HepG2 (cell line): ENCODE results near the gene HIVEP2. TPM values are rescaled to one million over a fixed set of nuclear protein-coding genes. Genes with fewer than 3 reads are reported as not detected.

Experiments used
- ETV5 ChIP-seq: IDR thresholded peaks from 2 replicates; pipeline ENCODE4 v1.6.1; 2018; ENCODE audit warnings: missing biosample characterization, missing genetic modification reagents, inconsistent platforms, borderline replicate concordance
- GTF2F1 ChIP-seq: fragments of 150-350 bp; IDR thresholded peaks from 2 replicates; pipeline ENCODE4 v1.6.1; 2014; ENCODE audit warnings: low read length
- KAT7 ChIP-seq: IDR thresholded peaks from 2 replicates; pipeline ENCODE4 v1.6.1; 2018; ENCODE audit warnings: borderline replicate concordance, missing compliant biosample characterization
- MTA3 ChIP-seq: sonication (generic); formaldehyde crosslinking; IDR thresholded peaks from 2 replicates; pipeline ENCODE4 v1.4.0; 2020; ENCODE audit warnings: missing genetic modification reagents
- SIN3B ChIP-seq: fragments of 150-350 bp; IDR thresholded peaks from 2 replicates; pipeline ENCODE4 v1.6.1; 2014; ENCODE audit warnings: low read length
- SMAD1 ChIP-seq: sonication (generic); formaldehyde crosslinking; IDR thresholded peaks from 2 replicates; pipeline ENCODE4 v1.4.0; 2020; ENCODE audit warnings: missing genetic modification reagents, low read depth, mild to moderate bottlenecking, borderline replicate concordance
- SP2 ChIP-seq: sonication (generic); formaldehyde crosslinking; IDR thresholded peaks from 2 replicates; pipeline ENCODE4 v1.5.1; 2020; ENCODE audit warnings: mild to moderate bottlenecking, missing genetic modification reagents
- ZNF121 ChIP-seq: sonication (generic); formaldehyde crosslinking; IDR thresholded peaks from 2 replicates; pipeline ENCODE4 v1.5.0; 2020; ENCODE audit warnings: mild to moderate bottlenecking, missing genetic modification reagents
- ZNF383 ChIP-seq: sonication (generic); formaldehyde crosslinking; IDR thresholded peaks from 2 replicates; pipeline ENCODE4 v1.4.0; 2020; ENCODE audit warnings: missing genetic modification reagents, mild to moderate bottlenecking, borderline replicate concordance
- ZNF770 ChIP-seq: sonication (generic); formaldehyde crosslinking; IDR thresholded peaks from 2 replicates; pipeline ENCODE4 v1.5.0; 2020; ENCODE audit warnings: mild to moderate bottlenecking, missing genetic modification reagents
- ZNF788 ChIP-seq: sonication (generic); formaldehyde crosslinking; IDR thresholded peaks from 2 replicates; pipeline ENCODE4 v1.5.0; 2020; ENCODE audit warnings: mild to moderate bottlenecking, missing genetic modification reagents, borderline replicate concordance
- ZSCAN30 ChIP-seq: sonication (generic); formaldehyde crosslinking; IDR thresholded peaks from 2 replicates; pipeline ENCODE4 v1.5.0; 2020; ENCODE audit warnings: mild to moderate bottlenecking, missing genetic modification reagents
- polyA plus RNA-seq, 8 experiments: library from polyadenylated mRNA; depleted of rRNA in 3 of 8; stranded (reverse) in 7 of 8; unstranded in 1 of 8; fragments of >200 nt; fragmentation: Illumina TruSeq in 4 of 8; extraction: Trizol in 4 of 8; gene quantifications; 2 replicates each; pipeline versions ENCODE4 v1.2.1 to v1.2.3, GENCODE V29; 2011 to 2016; ENCODE audit warnings: low read depth in 4 of 8, missing spikeins in 1 of 8, mixed read lengths in 1 of 8; ENCODE audit not compliant: insufficient read depth in 1 of 8
- total RNA-seq, 5 experiments: library from RNA; depleted of rRNA; stranded (reverse); fragments of >200 nt; fragmentation: Illumina TruSeq; extraction: Trizol; gene quantifications; 2 replicates each; pipeline ENCODE4 v1.2.3, GENCODE V29; 2016; ENCODE audit warnings: low read depth in 1 of 5
- TF ChIP-seq, protein P1 (sequence below): sonication (generic); formaldehyde crosslinking; IDR thresholded peaks from 2 replicates; pipeline ENCODE4 v1.5.1; 2020; ENCODE audit warnings: mild to moderate bottlenecking, missing genetic modification reagents, borderline replicate concordance
- TF ChIP-seq, protein P2 (sequence below), 2 experiments: sonication (generic) in 1 of 2; formaldehyde crosslinking in 1 of 2; IDR thresholded peaks; 2 replicates each; pipeline versions ENCODE4 v1.6.1 to v1.9.0; 2014 to 2022; ENCODE audit warnings: antibody characterized with exemption in 1 of 2, borderline replicate concordance in 1 of 2, inconsistent platforms in 1 of 2, low read depth in 1 of 2, missing genetic modification reagents in 1 of 2

HIVEP2 gene
- total and polyA plus RNA-seq, 2 of the 13 experiments (the other 11 are each of a cell fraction or from before 2014, with no cell fraction given), result 3.4 to 12.9 TPM

DNA sequence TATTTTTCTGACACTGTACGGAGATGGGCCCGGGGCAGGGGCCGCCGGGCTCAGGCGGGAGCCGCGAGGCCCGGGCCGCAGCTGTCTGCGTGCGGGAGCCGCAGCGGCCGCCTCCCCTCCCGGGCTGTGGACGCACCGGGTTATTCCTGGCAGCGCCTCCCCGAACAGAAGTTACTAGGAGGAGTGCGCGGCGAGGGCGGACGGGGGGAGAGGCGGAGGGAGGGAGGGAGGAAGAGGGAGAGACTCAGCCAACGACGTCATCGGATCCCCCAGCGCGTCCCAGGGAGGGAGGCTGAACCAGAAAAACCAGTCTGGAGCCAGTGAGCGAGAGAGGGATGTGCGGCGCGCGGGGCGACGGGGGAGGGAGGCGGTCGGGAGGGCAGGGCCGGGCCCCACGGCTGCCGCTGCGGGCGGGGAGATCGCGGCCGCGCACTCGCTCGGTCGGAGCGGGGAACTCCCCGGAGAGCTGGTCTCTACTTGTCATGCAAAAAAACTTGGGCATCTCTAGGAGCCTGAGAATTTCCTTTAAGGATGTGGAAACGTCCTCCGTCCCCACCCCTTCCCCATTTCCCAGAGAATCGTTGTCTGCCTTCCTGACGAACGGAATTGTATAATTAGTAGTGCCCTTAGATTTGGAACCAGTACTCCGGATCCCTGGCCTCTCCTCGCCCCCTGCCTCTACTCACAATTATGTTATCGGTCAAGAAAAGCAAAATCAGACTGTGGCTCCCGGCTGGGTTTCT lies 1.4 kb upstream of the HIVEP2 start (continued):
- TF ChIP-seq, protein P1, sequence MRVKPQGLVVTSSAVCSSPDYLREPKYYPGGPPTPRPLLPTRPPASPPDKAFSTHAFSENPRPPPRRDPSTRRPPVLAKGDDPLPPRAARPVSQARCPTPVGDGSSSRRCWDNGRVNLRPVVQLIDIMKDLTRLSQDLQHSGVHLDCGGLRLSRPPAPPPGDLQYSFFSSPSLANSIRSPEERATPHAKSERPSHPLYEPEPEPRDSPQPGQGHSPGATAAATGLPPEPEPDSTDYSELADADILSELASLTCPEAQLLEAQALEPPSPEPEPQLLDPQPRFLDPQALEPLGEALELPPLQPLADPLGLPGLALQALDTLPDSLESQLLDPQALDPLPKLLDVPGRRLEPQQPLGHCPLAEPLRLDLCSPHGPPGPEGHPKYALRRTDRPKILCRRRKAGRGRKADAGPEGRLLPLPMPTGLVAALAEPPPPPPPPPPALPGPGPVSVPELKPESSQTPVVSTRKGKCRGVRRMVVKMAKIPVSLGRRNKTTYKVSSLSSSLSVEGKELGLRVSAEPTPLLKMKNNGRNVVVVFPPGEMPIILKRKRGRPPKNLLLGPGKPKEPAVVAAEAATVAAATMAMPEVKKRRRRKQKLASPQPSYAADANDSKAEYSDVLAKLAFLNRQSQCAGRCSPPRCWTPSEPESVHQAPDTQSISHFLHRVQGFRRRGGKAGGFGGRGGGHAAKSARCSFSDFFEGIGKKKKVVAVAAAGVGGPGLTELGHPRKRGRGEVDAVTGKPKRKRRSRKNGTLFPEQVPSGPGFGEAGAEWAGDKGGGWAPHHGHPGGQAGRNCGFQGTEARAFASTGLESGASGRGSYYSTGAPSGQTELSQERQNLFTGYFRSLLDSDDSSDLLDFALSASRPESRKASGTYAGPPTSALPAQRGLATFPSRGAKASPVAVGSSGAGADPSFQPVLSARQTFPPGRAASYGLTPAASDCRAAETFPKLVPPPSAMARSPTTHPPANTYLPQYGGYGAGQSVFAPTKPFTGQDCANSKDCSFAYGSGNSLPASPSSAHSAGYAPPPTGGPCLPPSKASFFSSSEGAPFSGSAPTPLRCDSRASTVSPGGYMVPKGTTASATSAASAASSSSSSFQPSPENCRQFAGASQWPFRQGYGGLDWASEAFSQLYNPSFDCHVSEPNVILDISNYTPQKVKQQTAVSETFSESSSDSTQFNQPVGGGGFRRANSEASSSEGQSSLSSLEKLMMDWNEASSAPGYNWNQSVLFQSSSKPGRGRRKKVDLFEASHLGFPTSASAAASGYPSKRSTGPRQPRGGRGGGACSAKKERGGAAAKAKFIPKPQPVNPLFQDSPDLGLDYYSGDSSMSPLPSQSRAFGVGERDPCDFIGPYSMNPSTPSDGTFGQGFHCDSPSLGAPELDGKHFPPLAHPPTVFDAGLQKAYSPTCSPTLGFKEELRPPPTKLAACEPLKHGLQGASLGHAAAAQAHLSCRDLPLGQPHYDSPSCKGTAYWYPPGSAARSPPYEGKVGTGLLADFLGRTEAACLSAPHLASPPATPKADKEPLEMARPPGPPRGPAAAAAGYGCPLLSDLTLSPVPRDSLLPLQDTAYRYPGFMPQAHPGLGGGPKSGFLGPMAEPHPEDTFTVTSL, result no peak
- TF ChIP-seq SP2 (CRISPR knock-in tag), result no peak
- no peak for TF ChIP-seq ZNF121 (CRISPR knock-in tag)
- TF ChIP-seq MTA3 (CRISPR knock-in tag), result no peak
- peak; percentile 60; the same call in 1 of the 2 replicates for TF ChIP-seq ETV5
- TF ChIP-seq, protein P2, sequence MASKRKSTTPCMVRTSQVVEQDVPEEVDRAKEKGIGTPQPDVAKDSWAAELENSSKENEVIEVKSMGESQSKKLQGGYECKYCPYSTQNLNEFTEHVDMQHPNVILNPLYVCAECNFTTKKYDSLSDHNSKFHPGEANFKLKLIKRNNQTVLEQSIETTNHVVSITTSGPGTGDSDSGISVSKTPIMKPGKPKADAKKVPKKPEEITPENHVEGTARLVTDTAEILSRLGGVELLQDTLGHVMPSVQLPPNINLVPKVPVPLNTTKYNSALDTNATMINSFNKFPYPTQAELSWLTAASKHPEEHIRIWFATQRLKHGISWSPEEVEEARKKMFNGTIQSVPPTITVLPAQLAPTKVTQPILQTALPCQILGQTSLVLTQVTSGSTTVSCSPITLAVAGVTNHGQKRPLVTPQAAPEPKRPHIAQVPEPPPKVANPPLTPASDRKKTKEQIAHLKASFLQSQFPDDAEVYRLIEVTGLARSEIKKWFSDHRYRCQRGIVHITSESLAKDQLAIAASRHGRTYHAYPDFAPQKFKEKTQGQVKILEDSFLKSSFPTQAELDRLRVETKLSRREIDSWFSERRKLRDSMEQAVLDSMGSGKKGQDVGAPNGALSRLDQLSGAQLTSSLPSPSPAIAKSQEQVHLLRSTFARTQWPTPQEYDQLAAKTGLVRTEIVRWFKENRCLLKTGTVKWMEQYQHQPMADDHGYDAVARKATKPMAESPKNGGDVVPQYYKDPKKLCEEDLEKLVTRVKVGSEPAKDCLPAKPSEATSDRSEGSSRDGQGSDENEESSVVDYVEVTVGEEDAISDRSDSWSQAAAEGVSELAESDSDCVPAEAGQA (IDR thresholded peaks at IDR 0.05; ENCODE audit: low read depth), result no peak
- TF ChIP-seq, protein P2 (CRISPR knock-in tag; IDR thresholded peaks at IDR 0.05; ENCODE audit: borderline replicate concordance), result no peak; the same call in 1 of the 2 replicates
- TF ChIP-seq ZNF770 (CRISPR knock-in tag), result no peak
- TF ChIP-seq SIN3B, result no peak
- no peak for TF ChIP-seq ZNF383 (CRISPR knock-in tag)
- TF ChIP-seq ZNF788 (CRISPR knock-in tag), result peak; percentile 37; the same call in 1 of the 2 replicates
- peak; percentile 86; the same call in 1 of the 2 replicates for TF ChIP-seq KAT7 (CRISPR knock-in tag)
- no peak for TF ChIP-seq GTF2F1
- TF ChIP-seq ZSCAN30, result no peak
- no peak for TF ChIP-seq SMAD1 (CRISPR knock-in tag)
